GM20431 (cell line): ENCODE data around the gene CA4.
"Not testable (repeated sequence)": the region's sequence is repeated elsewhere in the genome, so short reads cannot be mapped to it uniquely, and the experiment has no call there.

ENCODE experiments used
- in situ Hi-C: fragments of 300-500 bp; cut with MseI, MboI; formaldehyde crosslinking; loops from one replicate; pipeline ENCODE4 v1.15.0; 2020; ENCODE audit warnings: low sequenced_read_pairs; ENCODE audit not compliant: unreplicated experiment

Gene CA4

DNA sequence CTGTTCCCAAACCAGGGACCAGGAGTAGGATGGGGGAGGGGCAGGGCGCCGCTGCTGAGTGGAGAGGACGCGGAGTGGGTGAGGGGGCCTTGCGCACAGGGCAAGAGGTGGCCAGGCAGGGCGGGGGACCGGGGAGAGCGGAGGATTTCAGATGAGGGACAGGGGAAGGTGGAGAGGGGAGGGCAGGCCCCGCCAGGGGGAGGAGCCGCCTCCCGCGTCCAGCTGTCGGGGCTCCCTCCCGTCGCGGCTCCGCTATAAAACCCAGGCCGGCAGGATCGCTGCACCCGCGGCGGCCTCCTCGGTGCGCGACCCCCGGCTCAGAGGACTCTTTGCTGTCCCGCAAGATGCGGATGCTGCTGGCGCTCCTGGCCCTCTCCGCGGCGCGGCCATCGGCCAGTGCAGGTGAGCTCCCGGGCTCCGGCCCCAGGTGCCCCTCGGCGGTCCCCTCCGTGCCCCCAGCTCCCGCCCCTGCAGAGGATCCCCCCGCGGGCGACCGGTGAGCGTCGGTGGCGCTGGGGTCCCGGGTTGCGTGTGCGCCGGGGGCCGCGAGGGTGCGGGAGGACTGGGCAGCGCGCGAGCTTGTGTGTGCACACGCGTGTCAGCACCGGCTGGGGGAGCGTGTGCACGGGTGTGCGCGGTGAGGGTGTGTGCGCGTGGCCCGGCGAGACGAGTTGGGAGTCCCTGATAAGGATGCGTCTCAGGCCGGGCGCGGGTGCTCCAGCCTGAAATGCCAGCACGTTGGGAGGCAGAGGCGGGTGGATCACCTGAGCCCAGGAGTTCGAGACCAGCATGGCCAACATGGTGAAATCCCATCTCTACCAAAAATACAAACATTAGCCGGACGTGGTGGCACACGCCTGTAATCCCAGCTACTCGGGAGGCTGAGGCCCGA is at the start of gene CA4:
Gene CA4 (plus strand): TSS at position 283 of the 892 bp plus-strand sequence. CDS start 62 bp downstream, at position 345.
- in situ Hi-C loops, result no loop called here

DNA sequence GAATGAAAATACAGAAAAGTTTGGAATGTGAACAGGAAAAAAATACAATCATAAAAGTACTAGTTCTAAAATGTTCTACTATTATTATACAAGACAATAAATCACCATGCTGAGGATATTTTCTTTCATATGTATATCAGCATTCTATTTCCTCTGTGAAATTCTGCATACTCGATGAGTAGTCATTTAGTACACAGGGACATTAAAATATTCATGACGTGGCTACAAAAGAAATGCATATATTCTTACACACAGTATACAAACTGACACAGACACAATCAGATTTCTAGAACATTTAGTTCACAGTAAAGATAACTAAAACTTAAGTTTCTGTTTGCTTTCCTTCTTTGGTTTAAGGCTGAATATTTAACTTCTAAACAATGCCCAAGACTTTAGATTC is 49.2 kb upstream of the CA4 start:
- in situ Hi-C loops, result not testable (repeated sequence)

GRCh38 chr17:60102015-60102631 is 47.6 kb upstream of the CA4 start:
- in situ Hi-C loops, result not testable (repeated sequence)

DNA sequence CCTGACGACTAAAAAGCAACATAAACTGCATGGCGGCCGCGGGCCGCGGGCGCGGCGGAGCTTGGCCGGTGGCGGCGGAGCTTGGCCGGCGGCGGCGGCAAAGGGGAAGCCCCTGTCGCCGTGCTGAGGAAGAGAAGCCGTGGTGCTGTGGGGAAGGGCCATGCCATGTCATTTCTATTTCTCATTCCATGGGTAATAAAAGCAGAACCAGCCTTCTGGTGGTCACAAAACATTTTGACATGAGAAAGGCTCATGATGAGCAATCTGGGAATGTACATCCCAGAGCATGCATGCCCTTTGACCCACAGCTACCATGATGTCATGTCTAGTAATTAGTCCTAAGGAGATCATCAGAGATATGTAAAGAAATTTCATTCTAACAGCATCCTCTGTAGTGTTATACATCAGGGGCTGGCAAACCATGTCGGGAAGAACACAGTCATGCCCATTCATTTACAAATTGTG is 47.1 kb upstream of the CA4 start:
- in situ Hi-C loops, result no loop called here

GRCh38 chr17:60103957-60104356 is 45.8 kb upstream of the CA4 start:
- in situ Hi-C loops, result no loop called here

GRCh38 chr17:60106340-60107059 is 43.3 kb upstream of the CA4 start:
- in situ Hi-C loops, result no loop called here

GRCh38 chr17:60107526-60108257 is 42.1 kb upstream of the CA4 start:
- in situ Hi-C loops, result no loop called here

GRCh38 chr17:60108309-60108708 is 41.5 kb upstream of the CA4 start:
- in situ Hi-C loops, result not testable (repeated sequence)

GRCh38 chr17:60108712-60109111 is 41.1 kb upstream of the CA4 start:
- in situ Hi-C loops, result no loop called here

GRCh38 chr17:60109161-60109560 is 40.6 kb upstream of the CA4 start:
- in situ Hi-C loops, result no loop called here

- in situ Hi-C loops, result no loop called here
Measured at GRCh38 chr17:60110586-60110985, 39.2 kb upstream of the CA4 start.

- in situ Hi-C loops, result not testable (repeated sequence)
Measured at GRCh38 chr17:60111661-60112060, 38.1 kb upstream of the CA4 start.

GRCh38 chr17:60115364-60115763 is 34.4 kb upstream of the CA4 start:
- in situ Hi-C loops, result not testable (repeated sequence)

- in situ Hi-C loops, result not testable (repeated sequence)
Measured at GRCh38 chr17:60116196-60116595, 33.6 kb upstream of the CA4 start.

GRCh38 chr17:60119162-60119561 is 30.6 kb upstream of the CA4 start:
- in situ Hi-C loops, result not testable (repeated sequence)

DNA sequence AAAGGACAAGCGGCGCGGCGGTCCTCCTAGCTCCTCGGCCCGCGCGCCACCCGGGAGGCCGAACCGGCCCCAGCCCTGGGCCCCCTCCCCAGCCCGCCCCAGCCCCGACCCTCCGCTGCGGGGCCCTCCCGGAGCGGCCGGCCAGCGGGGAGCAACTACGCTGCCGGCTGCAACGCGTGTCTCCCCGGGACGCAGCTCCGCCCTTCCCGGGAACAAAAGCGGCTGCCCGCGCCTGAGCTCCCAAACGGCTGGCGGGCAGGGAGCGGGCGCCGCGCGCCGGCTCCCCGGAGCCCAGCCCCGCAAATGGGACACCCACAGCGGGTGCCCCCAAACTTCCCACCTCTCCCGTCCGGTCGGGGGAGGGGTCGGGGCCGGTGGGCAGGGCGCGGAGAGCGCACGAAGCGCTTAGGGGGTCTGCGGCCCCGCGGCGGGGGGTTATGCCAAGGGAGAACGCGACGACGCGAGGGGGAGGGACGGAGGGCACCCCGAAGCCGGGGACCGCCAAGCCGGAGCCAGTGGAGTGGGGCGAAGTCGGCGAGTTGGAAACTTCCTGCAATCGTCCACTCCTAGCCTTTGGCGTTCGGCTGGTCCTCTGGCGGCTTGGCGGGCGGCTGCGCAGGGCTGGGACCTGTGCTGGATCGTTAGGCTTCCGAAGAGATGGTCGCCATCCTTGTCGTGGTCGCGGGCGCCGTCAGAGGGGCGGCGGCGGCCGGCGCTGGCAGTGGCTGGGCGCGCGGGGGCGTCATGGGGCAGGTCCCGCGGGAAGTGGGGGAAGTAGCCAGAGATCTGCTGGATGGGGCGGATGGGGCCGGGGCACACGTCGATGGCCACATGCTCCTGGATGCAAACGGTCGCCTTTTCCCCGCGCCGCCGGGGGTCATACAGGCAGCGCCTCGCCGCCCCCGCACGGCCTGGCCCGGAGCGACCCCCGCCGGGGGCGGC is 29.7 kb upstream of the CA4 start:
- in situ Hi-C loops, result not testable (repeated sequence)

- in situ Hi-C loops, result no loop called here
Measured at GRCh38 chr17:60127068-60128064, 22.4 kb upstream of the CA4 start.
